Panc1 (cell line): ENCODE measurements around the gene SAMD1. TPM values are rescaled to one million over a fixed set of nuclear protein-coding genes. Genes with fewer than 3 reads are reported as not detected.

Experiments
- ATAC-seq: fragments of 200-7000 bp; cut with Tn5 transposase; 2 replicates; pipeline ENCODE4 v1.9.1; 2020; ENCODE audit warnings: mild to moderate bottlenecking, moderate library complexity
- BruUV-seq: library from RNA; stranded (reverse); fragments of 400-500 nt; replicated peaks from 2 replicates; lab custom pipeline; 2021; lab: Mats Ljungman, UMichigan
- CTCF ChIA-PET: fragments of 300-600 bp; sonication (Branson Sonifier 250); formaldehyde crosslinking; loops from one replicate; lab custom pipeline; 2022; ENCODE audit warnings: antibody characterized with exemption; lab: Charles Lee
- POLR2A ChIA-PET: fragments of 300-600 bp; sonication (Branson Sonifier 250); formaldehyde crosslinking; loops from one replicate; lab custom pipeline; 2022; ENCODE audit warnings: antibody characterized with exemption; lab: Charles Lee
- DNase-seq: peaks from one replicate; pipeline ENCODE4 v3.0.0-alpha.2; 2010; ENCODE audit warnings: low read depth, low spot score
- H3K27ac ChIP-seq: 2 replicates; pipeline ENCODE4 v1.5.1; 2011; ENCODE audit warnings: mild to moderate bottlenecking, low read length, inconsistent platforms
- H3K27me3 ChIP-seq: fragments of 200-500 bp; sonication (Bioruptor generic); 2 replicates; pipeline ENCODE4 v1.6.0; 2014; ENCODE audit warnings: low read length, inconsistent platforms; ENCODE audit not compliant: control insufficient read depth, insufficient read depth
- H3K36me3 ChIP-seq: fragments of 200-500 bp; sonication (Bioruptor generic); 2 replicates; pipeline ENCODE4 v1.5.1; 2014; ENCODE audit warnings: inconsistent platforms, mild to moderate bottlenecking, low read length, moderate library complexity; ENCODE audit not compliant: control insufficient read depth, insufficient read depth
- H3K4me1 ChIP-seq: 2 replicates; pipeline ENCODE4 v1.5.1; 2011; ENCODE audit warnings: inconsistent platforms, mild to moderate bottlenecking, low read length, moderate library complexity; ENCODE audit not compliant: control insufficient read depth, insufficient read depth
- H3K4me3 ChIP-seq, 2 experiments: 2 replicates each; pipeline ENCODE4 v1.5.1; 2011 to 2012; ENCODE audit warnings: low read depth in 2 of 2, low read length in 2 of 2, mild to moderate bottlenecking in 2 of 2, inconsistent platforms in 1 of 2, moderate library complexity in 1 of 2
- H3K9me3 ChIP-seq: fragments of 200-500 bp; sonication (Bioruptor generic); 2 replicates; pipeline ENCODE4 v1.5.1; 2014; ENCODE audit warnings: low read depth, mild to moderate bottlenecking, inconsistent platforms, low read length, moderate library complexity; ENCODE audit not compliant: control insufficient read depth, insufficient read depth
- CTCF ChIP-seq: fragments of 450-650 bp; IDR thresholded peaks from 2 replicates; pipeline ENCODE4 v1.5.1; 2017; ENCODE audit warnings: mild to moderate bottlenecking
- POLR2AphosphoS5 ChIP-seq: IDR thresholded peaks from 2 replicates; pipeline ENCODE4 v1.6.1; 2012; ENCODE audit warnings: mild to moderate bottlenecking, low read depth, low read length, moderate library complexity
- REST ChIP-seq, 2 experiments: IDR thresholded peaks; 2 replicates each; pipeline ENCODE4 v1.6.1; 2011 to 2012; ENCODE audit warnings: low read depth in 2 of 2, control low read depth in 1 of 2, low read length in 1 of 2, mild to moderate bottlenecking in 1 of 2, moderate library complexity in 1 of 2; ENCODE audit not compliant: insufficient read depth in 1 of 2
- SIN3A ChIP-seq: IDR thresholded peaks from 2 replicates; pipeline ENCODE4 v1.6.1; 2012; ENCODE audit warnings: low read depth, mild to moderate bottlenecking, low read length, moderate library complexity, borderline replicate concordance; ENCODE audit not compliant: insufficient read depth
- TCF7L2 ChIP-seq: IDR thresholded peaks from 2 replicates; pipeline ENCODE4 v1.6.1; 2011; ENCODE audit warnings: mild to moderate bottlenecking, low read depth, low read length, inconsistent platforms
- in situ Hi-C: cut with HindIII; loops from 2 replicates; pipeline ENCODE4 v1.10.0; 2016; ENCODE audit warnings: low sequenced_read_pairs, low pct_unique_long_range_greater_than_20kb
- intact Hi-C: fragments of 100-400 bp; cut with micrococcal nuclease; formaldehyde crosslinking; loops from one replicate; pipeline ENCODE4 v1.10.0; 2022; ENCODE audit not compliant: unreplicated experiment
- total RNA-seq: library from RNA; stranded (reverse); gene quantifications from one replicate; pipeline ENCODE4 v1.2.1, GENCODE V29; 2021; ENCODE audit not compliant: unreplicated experiment

Gene SAMD1
- total RNA-seq, 1 experiment from 2014 or later, result 82.0 TPM

GRCh38 chr19:14073261-14073924 is 17.2 kb downstream of the SAMD1 start:
- TF ChIP-seq POLR2AphosphoS5, result no peak
- peak; percentile 95 for TF ChIP-seq CTCF
- no peaks in the 10 kb centered on the region for H3K9me3 ChIP-seq
- H3K27me3 ChIP-seq, result no peaks in the 10 kb centered on the region
- no peak for DNase-seq
- in situ Hi-C loops (no loop called here), intact Hi-C loops (no loop called here)
- CTCF ChIA-PET, result interaction anchor here (1.5 kb wide), 1 partner anchor 193 kb away, joined by 6 read pairs; no protein-coding TSS in a partner anchor
- POLR2A ChIA-PET, result no interaction called here
- H3K4me3 ChIP-seq, result peak overlapping the region; percentile 59 to 84
- ATAC-seq, result peak; percentile 78
- no TSS peak for BruUV-seq
- no peaks in the 10 kb centered on the region; the same call in 1 of the 2 replicates for H3K36me3 ChIP-seq
- H3K4me1 ChIP-seq, result peaks cover 2% of the 10 kb centered on the region; the same call in 1 of the 2 replicates
- H3K27ac ChIP-seq, result peak overlapping the region; percentile 81

- CTCF ChIA-PET, result interaction anchor here (0.7 to 1.5 kb wide), 2 partner anchors 18 to 192 kb away, joined by 3 to 6 read pairs; no protein-coding TSS in a partner anchor
- DNase-seq (no peak), ATAC-seq (peak; percentile 44)
- TF ChIP-seq SIN3A (no peak), TCF7L2 (no peak), REST (IDR thresholded peaks at IDR 0.05; ENCODE audit: insufficient read depth in 1 of 2, low read depth in 2 of 2, low read length in 1 of 2) (no peak), CTCF (no peak), POLR2AphosphoS5 (no peak)
- Histone ChIP-seq H3K27me3 (no peaks in the 10 kb centered on the region), H3K9me3 (no peaks in the 10 kb centered on the region), H3K4me3 (peak within 1 kb of the TSS; percentile 59 to 84), H3K27ac (peak within 1 kb of the TSS; percentile 71), H3K36me3 (no peaks in the 10 kb centered on the region; the same call in 1 of the 2 replicates), H3K4me1 (peaks cover 2% of the 10 kb centered on the region; the same call in 1 of the 2 replicates)
- POLR2A ChIA-PET, result no interaction called here
- in situ Hi-C loops (no loop called here), intact Hi-C loops (no loop called here)
- BruUV-seq, result no TSS peak
Measured at GRCh38 chr19:14072535-14073260, 17.9 kb downstream of the SAMD1 start, which contains the start of gene MISP3. Gene MISP3 (plus strand): TSS chr19:14072786. CDS start chr19:14073310, 524 bp downstream.
